Stimulated activated CD8-positive, alpha-beta memory T cell treated with anti-CD3 and anti-CD28 coated beads, Interleukin-15, amount 100 ng/mL, for 1 hour (primary cell): ENCODE measurements around the gene MAN1C1.

Experiments used
- DNase-seq: peaks from one replicate; pipeline ENCODE4 v3.0.0-alpha.2; 2020; ENCODE audit warnings: low read depth

Gene MAN1C1

DNA sequence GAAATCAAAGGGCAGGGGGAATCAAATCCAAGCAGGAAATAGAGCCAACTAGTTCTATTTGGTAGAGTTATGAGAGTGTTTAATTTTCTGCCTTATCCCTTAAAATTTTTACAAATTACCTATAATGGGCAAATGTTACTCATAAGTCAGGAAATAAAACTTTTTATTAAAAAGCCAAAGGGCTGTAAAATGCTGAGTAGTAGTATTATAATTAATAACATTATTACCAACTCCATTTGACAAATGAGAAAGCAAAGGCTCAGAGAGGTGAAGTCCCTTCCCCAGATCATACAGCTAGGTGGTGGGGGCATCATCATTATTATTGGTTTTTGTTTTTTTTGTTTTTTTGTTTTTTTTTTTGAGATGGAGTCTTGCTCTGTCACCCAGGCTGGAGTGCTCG lies 186.8 kb downstream of the MAN1C1 start:
- no peak for DNase-seq

DNA sequence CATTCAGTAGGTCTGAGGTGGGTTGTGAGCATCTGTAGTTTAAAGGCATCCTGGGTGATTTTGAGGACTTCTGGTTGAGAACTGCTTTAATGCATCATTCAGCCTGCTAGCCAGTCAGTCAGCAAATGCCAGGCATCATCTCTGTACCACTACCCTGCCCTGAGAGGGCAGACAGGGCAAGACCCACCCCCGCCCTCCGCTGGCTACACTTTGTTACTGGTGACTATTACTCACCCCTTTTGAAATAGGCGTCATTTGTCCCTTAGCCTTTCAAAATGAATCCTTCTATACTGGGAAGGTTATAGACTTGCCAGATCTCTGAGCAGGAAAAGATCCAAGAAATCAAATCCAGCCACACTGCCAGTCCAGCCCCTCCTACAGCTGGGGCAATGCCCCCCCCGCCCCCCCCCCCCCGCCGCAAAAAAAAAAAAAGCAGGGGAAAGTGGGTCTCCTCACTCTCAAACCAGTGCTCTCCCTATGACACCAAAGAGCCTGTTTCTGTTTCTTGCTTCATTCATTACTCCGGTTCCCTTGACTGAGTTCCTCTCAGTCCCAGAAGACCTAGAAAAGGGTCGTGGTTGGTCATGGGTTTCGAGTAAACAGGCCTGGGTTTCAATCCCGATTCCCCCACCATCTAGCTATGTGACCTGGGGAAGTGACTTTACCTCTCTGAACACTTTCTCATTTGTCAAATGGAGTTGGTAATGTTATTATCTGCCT lies 187.8 kb downstream of the MAN1C1 start:
- DNase-seq: no peak

DNA sequence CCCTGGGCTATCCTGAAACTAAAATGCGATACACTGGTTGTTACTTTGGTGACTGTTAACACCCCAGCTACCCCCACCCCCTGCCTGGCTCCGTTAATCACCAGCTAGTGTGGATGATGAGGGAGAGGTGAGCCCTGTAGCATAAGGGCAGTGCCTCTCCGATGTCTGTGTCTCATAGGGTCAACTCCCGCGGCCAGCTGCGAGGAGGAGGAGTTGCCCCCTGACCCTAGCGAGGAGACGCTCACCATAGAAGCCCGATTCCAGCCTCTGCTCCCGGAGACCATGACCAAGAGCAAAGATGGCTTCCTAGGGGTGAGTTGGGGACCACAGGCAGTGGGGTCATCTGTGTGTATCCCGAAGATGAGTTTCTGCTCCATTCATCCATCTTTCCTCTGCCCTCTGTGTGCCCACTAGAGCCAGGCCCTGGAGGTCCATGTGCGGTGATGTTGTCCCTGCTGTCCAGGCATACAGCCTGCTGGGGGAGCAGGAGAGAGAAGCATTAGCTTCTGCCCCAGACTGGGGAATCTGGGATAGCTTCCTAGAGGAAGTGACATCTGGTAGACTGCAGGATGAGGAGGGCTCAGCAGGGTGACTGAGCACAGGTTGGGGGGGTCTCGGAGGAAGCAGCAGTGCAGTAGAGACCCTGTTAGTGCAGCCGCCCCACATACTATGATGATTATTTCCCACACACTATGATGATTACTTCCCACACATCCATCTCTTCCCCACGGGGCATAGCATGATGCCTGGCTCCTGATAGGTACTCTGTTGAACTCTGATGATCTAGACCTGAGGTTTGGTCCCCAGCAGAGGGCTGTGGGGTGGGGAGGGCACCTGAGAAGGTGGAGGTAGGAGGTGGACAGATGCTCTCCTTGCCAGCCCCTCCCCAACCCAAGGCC lies 188.6 kb downstream of the MAN1C1 start:
- no peak for DNase-seq

DNA sequence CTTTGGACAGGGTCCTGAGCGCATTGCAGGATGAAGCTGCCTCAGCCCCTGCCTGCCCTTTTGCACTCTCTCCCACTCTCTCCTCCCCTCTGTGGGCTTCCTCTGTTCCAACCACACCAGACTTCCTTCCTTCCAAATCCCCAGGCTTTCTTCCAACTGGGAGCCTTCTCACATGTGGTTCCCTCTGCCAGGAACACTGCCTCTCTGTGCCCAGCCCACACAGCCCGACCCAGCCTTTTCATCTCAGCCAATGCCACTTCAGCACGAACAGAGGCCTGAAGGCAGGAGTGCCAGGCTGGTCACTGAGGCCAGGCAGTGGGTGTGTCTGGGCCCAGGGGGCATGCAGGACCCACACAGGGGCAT lies 189.3 kb downstream of the MAN1C1 start:
- DNase-seq: no peak

DNA sequence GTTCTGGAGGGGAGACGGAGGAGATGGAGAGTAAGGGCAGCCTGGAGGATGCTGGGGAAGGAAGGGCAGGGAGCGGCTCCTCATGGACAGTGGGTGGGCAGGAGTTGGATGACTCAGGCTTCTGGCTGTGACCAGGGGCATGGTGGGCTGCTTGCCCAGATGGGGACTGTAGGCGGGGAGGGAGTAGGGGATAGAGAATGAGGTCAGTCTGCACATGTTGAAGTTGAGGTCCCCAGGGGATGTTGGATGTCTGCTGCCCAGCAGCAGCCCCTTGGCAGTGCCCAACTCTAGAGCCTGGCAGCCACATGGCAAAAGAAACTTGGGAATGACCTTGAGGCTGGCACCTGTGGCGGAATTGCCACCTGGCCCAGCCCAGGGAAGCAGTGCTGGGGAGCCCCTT lies 189.8 kb downstream of the MAN1C1 start:
- DNase-seq: no peak

DNA sequence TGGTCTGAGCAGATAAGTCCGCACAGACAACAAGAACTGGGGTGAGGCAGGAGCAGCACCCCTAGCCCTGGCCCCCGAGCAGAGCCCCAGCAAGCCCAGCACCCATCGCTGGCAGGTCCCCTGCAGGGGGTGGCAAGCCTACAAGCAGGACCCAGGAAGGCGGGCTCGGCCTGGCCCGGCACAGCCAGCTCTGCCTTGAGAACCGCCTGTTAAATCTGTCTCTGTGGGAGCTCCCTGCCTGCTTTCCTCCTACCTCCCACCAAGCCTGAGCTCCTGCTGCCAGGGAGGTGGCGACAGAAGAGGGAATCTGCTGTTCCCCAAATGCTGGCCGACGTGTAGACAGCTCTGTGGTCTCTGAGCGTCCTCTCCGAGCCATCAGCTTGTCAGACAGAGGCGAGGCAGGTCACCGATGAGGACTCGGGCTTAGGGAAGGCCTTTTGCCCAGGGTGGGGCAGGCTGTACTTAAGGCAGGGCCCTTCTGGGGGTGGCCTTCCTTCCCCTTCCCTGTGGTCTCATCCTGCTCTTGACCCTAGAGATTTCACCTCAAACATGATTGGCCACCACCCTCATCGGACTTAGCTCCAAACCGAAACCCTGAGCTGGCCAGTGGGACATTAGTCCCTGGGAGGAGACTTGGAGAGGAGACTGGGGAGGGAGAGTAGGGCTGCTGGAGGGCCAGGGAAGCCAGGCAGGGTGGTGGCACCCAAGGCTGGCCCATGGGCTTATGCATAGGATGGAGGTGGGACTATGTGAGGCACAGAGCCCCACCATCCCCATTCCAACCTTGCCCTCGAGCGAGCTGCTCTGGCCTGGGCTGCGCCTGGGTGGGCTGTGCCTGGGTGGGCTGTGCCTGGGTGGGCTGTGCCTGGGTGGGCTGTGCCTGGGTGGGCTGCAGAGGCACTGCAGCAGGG lies 191.1 kb downstream of the MAN1C1 start:
- no peak for DNase-seq

DNA sequence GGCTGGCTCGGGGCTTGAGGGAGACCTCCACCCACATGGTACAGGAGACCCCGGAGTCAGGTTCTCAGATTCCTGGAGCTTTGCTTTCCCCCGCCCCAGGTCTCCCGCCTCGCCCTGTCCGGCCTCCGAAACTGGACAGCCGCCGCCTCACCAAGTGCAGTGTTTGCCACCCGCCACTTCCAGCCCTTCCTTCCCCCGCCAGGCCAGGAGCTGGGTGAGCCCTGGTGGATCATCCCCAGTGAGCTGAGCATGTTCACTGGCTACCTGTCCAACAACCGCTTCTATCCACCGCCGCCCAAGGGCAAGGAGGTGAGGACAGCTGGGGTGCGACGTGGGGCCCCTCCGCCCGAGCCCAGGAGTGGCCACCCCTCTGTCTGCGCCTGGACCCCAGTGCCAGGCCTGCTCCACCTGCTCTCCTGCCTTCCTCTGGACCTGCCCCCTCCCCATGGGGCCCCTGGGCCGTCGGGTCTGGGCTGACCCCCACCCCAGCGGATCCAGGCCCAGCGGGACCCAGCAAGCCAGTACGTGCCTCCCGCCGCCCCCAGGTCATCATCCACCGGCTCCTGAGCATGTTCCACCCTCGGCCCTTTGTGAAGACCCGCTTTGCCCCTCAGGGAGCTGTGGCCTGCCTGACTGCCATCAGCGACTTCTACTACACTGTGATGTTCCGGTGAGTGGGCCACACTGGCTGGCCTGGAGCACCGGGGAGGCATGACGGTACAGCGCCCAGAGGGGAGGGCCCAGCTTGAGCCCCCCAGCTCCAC lies 192.1 kb downstream of the MAN1C1 start:
- no peak for DNase-seq

DNA sequence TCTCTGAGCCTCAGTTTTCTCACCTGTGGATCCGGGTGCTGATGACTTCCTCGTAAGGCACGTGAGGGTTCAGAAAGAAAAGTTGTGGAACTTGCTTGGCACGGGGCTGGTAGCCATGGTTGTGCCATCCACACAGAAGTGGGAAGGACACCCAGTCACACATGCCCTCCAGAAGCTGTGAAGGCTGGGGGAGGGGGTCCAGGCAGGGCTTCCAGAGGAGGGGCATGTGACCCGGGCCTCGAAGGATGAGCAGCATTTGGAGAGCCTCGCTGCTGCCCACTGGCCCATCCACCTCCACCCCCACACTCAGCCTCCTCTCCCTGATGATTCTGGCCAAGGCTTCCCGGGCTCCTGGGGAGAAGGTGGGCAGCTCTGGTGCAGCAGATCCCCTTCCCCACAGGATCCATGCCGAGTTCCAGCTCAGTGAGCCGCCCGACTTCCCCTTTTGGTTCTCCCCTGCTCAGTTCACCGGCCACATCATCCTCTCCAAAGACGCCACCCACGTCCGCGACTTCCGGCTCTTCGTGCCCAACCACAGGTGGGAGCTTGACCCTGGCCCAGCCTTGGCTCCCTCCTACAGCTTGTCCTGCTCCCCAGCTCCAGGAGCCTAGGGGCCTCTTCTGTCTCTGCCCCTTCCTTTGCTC lies 192.8 kb downstream of the MAN1C1 start:
- no peak for DNase-seq

DNA sequence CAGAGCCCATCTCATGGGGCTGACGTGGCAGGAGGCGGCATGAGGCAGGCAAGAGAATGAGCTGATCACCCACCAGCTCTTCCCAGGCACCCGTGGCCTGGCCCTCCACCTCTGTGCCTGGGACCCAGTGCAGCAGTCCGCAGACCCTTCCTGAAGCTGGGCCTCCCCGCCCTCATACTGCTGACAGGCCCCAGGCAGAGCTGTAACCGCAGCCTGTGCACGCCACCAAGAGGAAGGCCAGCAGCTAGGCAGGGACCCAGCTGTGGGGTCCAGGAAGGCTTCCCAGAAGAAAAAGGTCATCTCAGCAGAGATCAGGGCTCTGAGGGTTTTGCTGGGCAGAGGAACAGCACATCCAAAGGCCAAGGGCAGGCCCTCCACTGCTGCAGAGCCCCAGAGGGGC lies 193.3 kb downstream of the MAN1C1 start:
- no peak for DNase-seq

DNA sequence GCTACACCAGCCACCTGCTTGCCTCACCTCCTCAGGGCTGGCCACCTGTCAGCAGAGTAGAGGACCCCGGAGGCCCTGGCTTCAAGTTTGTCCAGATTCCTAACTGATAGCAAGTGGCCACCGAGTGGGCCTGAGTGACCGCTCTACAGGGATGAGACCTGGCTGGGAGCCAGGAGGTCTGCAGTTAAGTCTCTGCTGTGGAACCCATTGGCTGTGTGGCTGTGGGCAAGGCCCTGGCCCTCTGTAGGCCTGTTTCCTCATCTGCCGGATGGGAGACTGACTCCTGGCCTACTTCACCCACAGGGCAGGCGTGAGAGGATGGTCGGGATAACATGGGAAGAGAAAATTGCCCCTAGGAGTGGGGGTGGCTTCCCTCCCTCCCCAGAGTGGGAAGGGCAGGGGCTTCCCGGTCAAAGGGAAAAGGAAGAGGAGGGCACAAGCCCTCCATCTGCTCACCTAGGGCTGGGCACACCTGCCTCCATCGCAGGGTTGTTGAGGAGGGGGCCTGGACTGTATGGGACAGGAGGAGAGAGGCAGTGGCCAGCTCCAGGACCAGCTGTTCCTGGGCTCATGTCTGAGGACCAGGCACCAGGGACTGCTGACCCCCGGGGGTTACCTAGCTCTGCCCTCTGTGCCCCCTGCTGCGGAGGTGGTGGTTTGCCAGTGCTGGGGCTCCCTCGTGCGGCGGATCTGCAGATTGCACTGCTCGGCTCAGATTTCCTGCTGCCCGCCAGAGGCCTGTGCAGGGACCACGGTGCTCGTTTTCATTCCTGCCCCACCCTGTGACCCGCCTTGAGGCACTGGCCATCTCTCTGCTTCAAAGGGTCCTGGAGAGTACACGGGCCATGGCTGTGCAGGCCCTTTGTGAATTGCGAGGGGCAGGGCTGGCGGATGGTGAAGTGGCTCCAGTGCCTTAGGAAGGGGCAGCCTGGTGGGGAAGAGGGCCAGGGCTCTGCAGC lies 194.0 kb downstream of the MAN1C1 start:
- DNase-seq: peak; percentile 73

DNA sequence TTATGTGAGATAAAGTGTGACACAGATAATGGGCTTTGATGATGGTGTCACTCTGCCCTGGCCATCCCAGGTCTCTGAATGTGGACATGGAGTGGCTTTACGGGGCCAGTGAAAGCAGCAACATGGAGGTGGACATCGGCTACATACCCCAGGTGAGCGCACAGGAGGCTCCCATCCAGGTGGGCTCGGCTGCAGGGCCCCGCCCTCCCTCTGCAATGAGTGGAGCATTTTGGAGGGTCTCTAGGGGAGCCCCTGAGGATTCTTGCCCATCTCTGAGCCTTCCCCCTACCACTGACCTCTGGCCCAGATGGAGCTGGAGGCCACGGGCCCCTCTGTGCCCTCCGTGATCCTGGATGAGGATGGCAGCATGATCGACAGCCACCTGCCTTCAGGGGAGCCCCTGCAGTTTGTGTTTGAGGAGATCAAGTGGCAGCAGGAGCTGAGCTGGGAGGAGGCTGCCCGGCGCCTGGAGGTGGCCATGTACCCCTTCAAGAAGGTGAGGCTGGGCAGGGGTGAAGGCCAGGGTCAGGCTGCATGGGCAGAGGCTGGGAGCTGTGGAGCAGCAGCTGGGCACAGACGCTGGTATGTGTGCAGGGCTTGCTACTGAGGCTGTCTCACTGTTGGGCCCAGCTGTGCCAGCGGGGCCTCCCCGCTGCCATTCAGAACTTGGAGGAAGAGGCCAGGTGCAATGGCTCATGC lies 194.9 kb downstream of the MAN1C1 start:
- no peak for DNase-seq

DNA sequence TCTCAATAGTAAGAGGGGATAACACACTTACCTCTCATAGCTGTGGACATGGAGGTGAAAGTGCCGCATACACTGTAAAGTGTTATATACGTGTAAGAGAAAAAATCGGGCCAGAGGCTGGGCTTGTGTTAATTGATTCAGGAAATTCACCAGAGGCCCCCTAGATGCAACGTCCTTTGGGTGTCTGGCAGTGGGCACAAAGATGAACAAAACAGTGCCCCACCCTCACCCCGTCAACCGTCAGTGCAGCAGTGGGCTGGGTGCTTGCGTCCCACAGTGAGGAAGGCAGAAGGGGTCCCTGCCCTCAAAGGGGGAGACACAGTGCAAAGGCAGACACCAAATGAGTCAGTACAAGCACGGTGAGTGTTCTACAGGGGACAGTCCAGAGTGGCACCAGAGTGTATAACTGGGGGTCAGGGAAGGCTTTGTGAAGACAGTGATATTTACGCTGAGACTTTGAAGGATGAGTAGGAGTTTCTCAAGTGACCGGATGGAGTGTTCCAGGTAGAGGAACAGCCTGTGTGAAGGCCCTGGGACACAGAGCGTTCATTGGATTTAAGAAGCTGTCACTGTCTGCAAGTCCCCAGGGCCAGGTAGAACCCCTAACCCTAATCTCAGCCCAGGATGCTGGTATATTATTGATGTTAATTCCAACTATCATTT lies 196.6 kb downstream of the MAN1C1 start:
- DNase-seq: no peak

DNA sequence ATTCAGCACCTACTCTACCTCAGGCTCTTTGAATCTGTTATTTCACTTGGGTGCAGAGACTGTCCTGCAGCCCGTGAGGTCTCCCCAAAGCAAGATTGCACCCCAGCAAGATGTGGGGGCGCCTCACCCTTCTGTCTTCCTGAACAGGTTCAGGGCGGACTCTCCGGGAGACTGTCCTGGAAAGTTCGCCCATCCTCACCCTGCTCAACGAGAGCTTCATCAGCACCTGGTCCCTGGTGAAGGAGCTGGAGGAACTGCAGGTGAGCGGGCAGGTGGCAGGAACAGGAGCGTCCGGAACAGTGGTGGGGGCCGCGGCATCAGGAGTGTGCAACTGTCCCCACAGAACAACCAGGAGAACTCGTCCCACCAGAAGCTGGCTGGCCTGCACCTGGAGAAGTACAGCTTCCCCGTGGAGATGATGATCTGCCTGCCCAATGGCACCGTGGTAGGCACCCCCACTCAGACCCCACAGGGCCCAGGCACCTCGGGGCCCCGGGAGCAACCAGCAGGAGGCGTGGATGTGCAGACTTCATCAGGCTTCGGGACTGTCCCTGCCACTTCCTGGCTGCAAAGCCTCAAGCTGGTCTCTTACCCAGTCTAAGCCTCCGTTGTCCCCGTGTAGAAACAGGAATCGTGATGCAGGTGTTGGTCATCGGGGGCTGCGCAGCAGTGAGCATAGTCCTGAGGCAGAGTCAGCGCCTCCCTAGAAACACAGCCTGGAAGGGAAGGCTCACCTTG lies 197.3 kb downstream of the MAN1C1 start:
- no peak for DNase-seq

DNA sequence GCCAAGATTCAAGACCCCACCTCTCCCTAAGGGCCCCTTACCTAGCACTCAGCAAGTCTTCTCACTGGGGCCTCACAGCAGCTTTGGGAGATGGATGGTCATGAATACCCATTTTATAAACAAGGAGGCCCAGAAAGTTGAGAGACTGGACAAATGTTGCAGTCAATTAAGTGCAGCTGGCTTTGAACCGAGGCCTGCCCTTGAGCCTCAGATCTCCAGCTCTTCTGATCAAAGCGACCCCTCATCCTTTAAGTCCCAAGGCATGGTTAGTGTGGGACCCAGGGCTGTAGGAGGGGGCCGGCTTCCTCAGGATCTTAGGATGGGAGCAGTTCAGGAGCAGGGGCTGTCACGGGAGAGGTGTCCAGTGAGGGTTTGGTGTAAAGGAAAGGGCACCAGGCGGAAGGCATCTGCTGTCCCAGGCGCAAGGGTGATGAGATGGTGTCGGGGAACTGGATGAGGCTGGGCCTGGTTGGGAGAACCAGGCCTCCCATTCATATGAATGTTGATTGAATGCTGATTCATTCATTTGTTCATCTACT lies 198.0 kb downstream of the MAN1C1 start:
- DNase-seq: no peak

DNA sequence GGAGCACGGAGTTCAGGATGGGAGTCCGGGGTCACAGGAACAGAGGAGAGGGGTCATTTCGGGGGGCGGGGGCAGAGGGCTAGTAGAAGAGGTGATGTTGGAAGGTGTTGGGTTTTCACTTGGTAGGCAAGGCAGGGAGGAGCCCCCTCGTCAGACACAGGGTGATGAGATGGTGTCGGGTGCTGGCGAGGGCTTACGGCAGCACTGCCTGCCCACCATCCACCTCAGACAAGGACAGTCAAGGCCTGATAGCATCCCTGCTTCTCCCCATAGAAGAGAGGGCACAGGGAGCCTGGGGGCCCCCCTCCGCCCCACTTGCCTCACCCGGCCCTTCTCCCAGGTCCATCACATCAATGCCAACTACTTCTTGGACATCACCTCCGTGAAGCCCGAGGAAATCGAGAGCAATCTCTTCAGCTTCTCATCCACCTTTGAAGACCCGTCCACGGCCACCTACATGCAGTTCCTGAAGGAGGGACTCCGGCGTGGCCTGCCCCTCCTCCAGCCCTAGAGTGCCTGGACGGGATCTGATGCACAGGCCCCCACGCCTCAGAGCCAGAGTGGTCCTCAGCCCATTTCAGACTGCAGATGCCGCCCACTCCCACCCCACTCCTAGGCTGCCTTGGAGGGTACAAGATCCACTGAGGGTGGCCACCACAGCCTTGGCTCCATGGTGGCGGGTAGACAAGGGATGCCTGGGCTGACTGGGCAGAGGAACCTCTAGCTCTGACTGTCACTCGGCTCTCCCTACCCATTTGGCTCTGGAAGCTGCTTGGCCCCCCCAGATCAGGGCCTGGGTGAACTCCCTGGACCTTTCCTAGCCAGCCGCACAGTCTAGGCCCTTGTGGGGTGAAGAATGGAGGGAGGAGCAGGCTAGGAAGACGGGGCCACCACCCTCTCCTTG lies 198.9 kb downstream of the MAN1C1 start:
- no peak for DNase-seq

DNA sequence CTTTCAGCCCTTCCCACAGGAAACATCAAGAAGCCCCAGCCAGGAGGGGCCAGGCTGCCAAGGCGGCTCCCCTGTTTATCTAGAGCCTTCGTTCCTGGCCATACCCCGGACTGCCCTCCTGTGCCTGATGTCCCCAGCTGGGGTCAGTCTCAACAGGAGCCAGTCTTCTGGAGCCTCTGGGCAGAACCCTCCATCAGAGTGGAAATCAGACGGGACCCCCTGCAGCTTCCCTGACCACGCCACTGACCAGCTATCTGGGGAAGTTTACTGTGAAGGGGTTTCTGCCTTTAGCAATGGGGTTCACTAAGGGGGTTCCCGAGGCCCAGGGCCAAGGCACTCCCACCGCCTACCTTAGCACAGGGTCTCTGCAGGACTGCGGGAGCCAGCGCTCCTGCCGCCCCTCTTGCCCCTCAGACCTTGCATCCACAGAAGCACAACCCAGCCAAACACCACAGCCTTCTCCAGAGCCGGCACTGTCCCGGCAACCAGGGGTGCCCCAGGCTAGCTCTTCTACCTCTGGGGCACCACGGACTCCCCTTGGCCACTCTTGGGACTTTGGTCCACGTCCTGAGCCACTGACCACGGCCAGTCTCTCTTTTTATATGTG lies 199.6 kb downstream of the MAN1C1 start:
- DNase-seq: no peak
